NCI-H2196 (cell line): ENCODE measurements around the gene COL4A1.

Experiments used
- DNase-seq: peaks from one replicate; lab custom pipeline; 2025; ENCODE audit not compliant: unreplicated experiment; lab: John Stamatoyannopoulos, UW

The COL4A1 gene

GRCh38 chr13:110239280-110240125 is 67.5 kb downstream of the COL4A1 start:
- no peak for DNase-seq

GRCh38 chr13:110238818-110239195 is 68.2 kb downstream of the COL4A1 start:
- DNase-seq = no peak

- no peak for DNase-seq
These were observed 68.8 kb downstream of the COL4A1 start for GRCh38 chr13:110237875-110238817.

- DNase-seq = no peak
These were observed 70.1 kb downstream of the COL4A1 start for GRCh38 chr13:110236831-110237261.

GRCh38 chr13:110236431-110236830 is 70.5 kb downstream of the COL4A1 start:
- no peak for DNase-seq

- DNase-seq = no peak
These were observed 72.4 kb downstream of the COL4A1 start for GRCh38 chr13:110234532-110234931.

DNA sequence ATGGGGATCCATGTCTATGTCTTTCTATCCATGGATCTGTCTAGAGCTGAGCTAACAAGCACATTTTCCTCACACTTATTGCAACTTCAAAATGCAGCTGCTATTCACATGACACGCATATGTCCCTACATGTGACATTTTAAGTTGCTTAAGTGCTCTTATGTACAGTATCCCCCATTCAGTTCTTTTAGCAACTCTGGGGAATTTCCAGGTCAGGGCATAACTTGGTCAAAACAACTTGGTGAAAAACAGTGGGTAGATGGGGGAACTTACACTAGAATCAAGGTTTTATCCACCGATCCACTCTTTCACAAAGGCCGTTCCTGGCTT is 73.0 kb downstream of the COL4A1 start:
- DNase-seq = no peak

- no peak for DNase-seq
These were observed 73.6 kb downstream of the COL4A1 start for GRCh38 chr13:110233181-110233950.

DNA sequence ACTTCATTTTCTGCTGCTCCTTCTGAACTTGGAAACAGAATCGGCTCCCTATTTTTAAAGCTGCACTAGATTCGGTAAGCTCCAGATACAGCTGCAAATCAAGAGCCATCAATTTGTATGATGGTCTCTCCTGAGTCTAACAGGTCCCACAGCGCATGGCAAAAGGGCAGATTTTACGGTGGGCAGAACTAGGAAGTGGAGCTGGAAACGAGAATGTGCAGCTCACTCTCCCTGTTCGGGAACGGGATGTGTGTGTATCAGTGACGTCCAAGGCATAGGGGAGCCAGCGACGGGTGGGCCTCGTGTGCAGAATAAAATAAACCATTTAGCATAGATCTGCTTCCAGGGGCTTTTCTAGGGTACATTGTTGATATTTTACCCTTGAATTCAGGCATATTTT is 74.2 kb downstream of the COL4A1 start:
- DNase-seq = no peak

GRCh38 chr13:110232142-110232541 is 74.8 kb downstream of the COL4A1 start:
- no peak for DNase-seq

DNA sequence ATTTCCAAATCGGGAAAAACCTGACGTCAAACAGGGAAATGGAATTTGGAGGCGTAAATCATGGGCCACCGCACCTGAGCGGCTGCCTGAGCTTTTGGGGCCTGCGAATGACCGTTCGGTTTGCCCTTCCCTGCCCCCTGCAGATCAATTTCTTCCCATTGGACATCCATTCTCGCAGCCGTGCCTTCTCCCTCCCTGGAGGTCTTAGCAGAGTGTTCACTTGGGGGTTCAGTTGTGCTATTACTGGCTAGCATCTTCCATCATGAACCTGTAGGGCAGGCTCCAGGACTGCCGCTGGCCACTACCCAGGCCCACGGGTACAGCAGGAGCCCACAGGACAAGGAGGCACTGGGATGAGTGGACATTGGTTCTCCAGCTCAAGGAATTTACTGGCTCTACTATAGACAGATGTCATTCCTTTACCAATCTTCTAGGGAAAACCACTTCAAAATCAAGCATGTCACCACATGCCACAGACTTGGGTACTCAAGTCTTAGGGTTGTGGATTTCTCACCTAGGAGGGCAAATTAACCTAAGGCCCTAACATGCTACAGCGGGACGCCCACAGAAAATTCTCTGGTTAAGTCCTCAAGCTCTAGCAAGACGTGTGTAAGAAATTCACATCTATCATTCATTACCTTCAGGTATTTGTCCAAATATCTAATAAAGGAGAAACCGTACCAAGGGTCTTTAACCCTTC is 75.5 kb downstream of the COL4A1 start:
- DNase-seq = no peak

GRCh38 chr13:110230661-110231347 is 76.2 kb downstream of the COL4A1 start:
- no peak for DNase-seq

GRCh38 chr13:110229905-110230563 is 76.9 kb downstream of the COL4A1 start:
- DNase-seq = no peak

DNA sequence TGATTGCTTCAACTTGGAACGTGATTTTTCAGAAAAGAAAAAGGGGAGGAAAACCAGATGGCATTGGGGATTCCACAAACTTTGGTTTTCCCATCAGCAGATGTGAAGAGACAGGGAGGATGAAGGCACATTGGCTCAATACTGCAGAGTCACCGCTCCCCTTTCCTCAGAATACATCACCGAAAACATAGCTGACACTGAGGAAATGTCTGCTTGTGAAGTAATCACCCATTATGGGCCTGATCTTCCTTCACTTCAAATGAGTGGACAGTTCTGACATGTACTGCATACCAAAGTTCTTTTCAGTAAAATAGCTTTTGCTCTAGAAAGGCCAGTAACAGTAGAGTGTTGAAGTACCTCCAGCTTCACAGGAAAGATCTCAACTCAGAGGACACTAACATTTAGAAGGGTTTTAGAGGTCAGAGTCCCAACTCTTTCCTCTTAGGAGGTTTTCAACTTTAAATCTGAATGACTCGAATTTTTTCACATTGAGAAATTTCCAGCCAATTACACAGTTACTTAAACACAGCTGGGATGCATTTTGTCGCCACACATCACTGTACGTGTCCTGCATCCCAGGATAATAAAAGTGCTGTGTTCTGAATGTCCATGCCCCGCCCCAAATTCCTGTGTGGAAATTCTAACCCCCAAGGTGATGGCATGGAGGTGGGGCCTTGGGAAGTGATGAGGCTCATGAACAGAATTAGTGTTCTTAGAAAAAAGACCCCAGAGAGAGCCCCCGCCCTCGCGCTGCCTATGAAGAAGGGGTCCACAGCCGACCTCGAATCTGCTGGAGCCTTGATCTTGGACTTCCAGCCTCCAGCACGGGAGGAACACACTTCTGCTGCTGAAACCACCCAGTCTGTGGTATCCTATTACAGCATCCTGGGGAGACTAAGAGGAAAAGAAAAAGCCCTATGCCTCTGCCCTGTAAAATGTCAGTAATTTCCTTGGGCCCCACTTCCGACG is 77.7 kb downstream of the COL4A1 start:
- DNase-seq = no peak

GRCh38 chr13:110227864-110228643 is 78.9 kb downstream of the COL4A1 start:
- no peak for DNase-seq

- no peak for DNase-seq
These were observed 79.5 kb downstream of the COL4A1 start for GRCh38 chr13:110227416-110227815.
